Activated CD4-positive, CD25-positive, alpha-beta regulatory T cell treated with anti-CD3 and anti-CD28 coated beads, Interleukin-2, amount 50 U/mL, for 72 hours (primary cell): ENCODE results near the gene ZNF20.
"Not testable (repeated sequence)": the region's sequence is repeated elsewhere in the genome, so short reads cannot be mapped to it uniquely, and the experiment has no call there.

ENCODE experiments used
- DNase-seq: peaks from one replicate; pipeline ENCODE4 v3.0.0; 2021

The ZNF20 gene

DNA sequence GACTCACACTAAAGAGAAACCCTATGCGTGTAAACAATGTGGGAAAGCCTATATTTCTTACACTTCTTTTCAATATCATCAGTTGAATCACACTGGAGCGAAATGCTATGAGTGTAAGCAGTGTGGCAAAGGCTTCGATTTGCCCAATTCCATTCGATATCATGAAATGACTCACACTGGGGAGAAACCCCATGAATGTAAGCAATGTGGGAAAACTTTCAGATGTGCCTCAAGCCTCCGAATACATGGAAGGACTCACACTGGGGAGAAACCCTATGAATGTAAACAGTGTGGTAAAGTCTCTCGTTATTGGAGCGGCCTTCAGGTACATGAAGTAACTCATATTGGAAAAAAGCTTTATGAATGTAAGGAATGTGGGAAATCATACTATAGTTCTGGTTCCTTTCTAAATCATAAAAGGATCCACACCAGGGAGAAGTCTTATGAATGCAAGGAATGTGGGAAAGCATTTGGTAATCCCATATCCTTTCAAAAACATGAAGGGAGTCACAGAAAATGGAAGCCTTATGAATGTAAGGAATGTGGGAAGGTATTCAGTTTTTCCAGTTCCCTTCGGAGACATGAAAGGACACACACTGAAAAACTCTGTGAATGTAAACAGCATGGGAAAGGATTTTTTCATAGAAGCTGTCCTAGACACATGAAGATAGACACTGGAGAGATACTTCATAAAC, 28.1 kb downstream of the ZNF20 start:
- DNase-seq = no peak

DNA sequence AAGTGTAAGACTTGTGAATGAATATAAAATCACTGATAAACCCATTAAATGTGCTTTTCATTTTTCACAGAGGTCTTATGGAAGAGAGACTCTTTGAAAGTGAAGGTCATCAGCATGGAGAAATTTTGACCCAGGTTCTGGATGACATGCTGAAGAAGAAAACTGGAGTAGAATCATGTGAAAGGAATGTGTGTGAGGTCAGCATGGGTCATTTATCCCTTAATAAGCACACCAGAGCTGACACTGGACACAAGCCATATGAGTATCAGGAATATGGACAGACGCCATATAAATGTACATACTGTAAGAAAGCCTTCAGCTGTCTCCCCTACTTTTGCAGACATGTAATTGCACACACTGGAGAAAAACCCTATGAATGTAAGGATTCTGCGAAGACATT, 29.0 kb downstream of the ZNF20 start:
- DNase-seq = no peak

DNA sequence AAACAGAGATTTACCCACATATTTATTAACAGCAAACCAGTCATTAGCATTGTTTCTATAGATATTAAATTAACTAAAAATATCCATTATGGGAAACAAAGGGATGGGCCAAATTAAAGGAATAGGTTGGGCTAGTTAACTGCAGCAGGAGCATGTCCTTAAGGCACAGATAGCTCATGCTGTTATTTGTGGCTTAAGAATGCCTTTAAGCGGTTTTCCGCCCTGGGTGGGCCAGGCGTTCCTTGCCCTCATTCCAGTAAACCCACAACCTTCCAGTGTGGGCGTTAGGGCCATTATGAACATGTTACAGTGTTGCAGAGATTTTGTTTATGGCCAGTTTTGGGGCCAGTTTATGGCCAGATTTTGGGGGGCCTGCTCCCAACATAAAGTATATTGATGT, 36.2 kb downstream of the ZNF20 start:
- DNase-seq = not testable (repeated sequence)

DNA sequence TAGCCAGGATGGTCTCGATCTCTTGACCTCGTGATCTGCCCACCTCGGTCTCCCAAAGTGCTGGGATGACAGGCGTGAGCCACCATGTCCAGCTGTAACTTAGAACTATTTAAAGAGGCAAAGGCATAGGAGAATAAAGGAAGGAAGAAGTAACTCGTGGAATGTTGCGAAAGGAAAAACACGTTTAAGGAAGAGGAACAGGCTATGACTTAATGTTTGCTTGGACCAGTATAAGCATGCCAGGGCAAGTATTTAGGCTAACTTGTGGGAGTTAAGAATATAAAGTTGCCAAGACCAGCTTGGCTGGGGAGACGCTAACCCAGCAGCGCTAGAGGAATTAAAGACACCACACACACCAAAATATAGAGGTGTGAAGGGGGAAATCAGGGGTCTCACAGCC, 42.1 kb downstream of the ZNF20 start:
- no peak for DNase-seq

DNA sequence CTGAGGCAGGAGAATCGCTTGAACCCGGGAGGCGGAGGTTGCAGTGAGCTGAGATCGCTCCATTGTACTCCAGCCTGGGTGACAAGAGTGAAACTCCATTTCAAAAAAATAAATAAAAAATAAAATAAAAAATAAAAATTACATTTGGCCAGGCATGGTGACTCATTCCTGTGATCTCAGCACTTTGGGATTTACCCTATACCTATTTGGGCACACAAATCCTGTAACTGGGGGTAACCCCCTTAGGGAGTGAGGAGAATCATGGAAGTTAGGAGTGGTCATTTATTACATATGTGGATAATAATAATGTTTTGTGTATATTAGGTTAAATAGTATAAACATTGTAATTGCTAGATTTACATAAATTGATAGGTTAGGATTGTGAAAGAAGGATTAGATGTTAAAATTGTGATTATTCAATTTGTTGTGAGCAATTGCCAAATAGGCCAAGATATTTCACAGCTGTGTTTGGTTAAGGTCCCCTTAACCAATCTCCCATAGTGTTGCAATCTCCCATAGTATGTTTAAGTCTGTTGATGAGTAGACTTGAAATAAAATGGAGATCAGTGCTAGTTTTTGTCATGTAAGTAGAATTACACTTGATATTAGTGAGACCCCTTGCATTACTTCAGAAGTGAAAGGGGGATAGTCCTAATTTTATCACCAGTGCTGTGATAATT, 44.9 kb downstream of the ZNF20 start:
- no peak for DNase-seq

DNA sequence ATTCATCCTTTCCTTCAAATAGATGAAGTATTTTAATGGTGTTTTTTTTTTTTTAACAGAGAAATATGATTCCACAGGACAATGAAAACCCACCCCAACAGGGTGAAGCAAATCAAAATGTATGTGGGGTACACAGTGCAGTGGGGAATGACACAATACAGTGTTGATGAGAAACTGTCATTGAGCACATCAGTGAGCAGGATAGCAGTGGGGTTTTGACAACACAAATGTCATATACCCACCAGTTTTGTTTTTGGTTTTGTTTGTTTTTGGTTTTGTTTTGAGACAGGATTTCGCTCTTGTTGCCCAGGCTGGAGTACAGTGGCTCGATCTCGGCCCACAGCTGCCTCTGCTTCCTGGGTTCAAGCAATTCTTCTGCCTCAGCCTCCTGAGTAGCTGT, 46.4 kb downstream of the ZNF20 start:
- no peak for DNase-seq

DNA sequence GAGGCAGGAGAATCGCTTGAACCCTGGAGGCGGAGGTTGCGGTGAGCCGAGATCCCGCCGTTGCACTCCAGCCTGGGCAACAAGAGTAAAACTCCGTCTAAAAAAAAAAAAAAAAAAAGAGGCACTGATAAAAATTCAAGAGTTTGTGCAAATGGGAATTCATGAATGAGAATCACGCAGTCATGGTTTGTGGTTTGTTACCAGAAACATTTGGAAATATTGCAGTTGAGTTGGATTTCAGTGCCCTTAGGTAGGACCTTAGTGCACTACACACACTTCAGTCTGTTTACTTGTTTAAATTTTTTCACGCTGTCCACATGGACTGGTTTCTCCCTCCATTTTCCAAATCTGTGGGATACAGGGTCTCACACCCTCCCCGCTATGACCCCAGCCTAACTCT, 47.2 kb downstream of the ZNF20 start:
- no peak for DNase-seq

DNA sequence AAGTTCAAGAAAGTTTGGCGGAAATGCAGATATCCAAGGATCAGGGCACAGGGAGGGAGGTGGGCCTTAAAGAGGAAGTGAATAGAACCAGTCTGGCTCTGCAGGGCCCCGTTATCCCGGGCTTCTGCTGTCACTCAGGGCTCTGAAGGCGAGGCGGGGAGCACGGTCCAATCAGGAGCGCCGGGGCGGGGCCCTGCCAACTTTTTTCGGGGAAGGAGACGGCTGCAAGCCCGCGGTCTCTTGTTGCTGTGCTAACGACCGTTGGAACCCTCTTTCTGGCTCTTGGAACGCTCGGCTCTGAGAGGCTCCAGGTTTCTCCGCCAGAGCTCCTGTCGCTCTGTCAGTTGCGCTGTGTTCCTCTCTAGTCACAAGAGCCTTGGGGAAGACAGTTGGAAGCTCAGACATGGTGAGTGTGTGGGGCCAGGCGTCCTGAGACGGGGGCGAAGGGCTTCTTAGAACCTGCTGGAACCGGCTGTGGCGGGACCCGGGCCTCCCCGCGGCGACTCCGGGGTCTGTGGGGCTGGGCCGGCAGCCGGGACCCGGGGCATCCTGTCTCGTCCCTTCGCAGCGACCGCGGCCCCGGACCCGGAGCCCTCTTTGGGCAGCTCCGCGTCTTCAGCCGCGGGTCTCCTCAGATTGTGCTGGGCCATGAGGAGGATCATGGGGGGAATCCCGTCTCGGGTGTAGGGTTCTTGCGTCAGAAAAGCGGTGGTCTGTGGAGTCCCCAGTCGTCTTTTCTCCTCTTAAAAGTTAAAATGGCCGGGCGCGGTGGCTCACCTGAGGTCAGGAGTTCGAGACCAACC, 47.9 kb downstream of the ZNF20 start:
- peak; percentile 70 for DNase-seq

DNA sequence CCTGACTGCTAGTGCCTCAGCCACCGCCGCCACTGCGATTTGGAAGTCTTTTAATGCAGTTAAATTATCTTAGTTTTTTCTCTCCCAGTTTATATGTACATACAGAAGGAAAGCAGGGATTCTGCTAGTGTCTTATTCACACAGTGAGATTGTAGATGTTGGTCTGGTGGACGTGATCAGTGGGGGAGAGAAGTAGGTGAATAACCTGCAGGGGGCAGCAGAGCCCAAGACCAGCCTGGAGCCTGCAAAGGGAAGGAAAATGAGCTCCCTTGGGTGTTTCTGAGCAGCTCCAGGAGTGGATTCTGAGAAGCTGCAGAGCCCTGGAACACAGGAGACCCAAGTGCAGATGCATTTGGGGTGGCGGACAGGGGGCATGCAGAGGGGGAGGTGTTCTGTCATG, 49.3 kb downstream of the ZNF20 start:
- peak; percentile 70 for DNase-seq

DNA sequence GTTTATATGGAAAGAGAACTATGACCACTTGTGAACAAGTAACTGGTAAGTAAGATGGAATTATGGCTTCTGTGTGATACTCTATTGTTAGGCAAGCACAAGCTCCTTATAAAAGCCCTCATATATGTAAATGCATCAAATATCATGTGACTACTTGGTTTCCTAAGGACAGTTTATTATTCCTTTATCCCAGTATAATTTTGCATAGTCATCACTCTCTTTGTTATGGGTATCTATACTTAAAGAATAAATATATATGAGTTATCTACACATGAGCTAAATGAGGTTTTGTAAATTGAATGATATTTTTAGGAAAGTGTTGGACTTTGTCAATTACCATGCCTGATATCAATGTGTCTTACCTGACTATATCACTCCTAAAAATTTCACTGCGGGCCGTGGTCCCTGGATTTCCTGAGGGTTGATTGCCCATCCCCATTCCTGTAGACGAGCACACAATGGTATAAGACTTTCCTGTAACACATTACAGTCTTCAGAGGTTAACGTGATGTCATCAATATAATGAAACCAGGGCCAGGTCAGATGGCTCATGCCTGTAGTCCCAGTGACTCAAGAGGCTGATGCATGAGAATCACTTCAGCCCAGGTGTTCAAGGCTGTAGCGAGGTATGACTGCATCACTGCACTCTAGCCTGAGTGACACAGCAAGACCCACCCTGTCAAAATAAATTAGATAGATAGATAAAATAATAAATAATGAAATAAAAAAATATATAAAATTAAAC, 54.9 kb downstream of the ZNF20 start:
- no peak for DNase-seq

DNA sequence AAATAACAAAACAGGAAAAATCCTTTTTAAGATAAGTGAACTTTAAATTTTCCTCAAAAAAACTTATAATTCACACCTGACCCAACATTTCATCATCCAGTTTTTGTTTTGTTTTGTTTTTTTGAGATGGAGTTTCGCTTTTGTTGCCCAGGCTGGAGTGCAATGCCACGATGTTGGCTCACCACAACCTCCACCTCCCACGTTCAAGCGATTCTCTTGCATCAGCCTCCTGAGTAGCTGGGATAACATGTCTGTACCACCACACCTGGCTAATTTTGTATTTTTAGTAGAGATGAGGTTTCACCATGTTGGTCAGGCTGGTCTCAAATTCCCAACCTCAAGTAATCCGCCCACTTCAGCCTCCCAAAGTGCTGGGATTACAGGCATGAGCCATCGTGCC, 56.8 kb downstream of the ZNF20 start:
- DNase-seq = not testable (repeated sequence)
